ENCODE measurements around the gene PRKN.

DNA sequence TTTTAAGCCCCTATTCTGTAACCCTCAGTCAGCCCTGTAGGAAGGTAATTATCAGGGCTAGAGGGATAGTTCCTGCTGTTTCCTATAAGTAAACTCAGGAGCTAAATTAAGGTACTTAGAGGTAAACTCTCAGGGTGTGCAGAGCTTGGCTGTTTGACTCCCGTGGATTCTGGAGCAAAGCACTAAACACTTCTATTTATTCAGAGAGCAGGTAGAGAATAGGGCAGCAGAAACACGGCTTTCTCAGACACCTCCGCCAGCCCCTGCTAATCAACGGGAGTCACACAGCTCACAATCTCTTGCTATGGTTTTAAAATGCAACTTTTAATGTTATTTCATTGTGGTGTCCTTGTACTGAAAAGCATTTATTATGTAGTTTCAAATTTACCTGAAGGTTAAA, 21.8 kb downstream of the PRKN start:
- no peak for TF ChIP-seq POLR2A (IDR thresholded peaks at IDR 0.05; ENCODE audit: extremely low read depth, insufficient read length)
- TF ChIP-seq, protein P1, sequence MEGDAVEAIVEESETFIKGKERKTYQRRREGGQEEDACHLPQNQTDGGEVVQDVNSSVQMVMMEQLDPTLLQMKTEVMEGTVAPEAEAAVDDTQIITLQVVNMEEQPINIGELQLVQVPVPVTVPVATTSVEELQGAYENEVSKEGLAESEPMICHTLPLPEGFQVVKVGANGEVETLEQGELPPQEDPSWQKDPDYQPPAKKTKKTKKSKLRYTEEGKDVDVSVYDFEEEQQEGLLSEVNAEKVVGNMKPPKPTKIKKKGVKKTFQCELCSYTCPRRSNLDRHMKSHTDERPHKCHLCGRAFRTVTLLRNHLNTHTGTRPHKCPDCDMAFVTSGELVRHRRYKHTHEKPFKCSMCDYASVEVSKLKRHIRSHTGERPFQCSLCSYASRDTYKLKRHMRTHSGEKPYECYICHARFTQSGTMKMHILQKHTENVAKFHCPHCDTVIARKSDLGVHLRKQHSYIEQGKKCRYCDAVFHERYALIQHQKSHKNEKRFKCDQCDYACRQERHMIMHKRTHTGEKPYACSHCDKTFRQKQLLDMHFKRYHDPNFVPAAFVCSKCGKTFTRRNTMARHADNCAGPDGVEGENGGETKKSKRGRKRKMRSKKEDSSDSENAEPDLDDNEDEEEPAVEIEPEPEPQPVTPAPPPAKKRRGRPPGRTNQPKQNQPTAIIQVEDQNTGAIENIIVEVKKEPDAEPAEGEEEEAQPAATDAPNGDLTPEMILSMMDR (IDR thresholded peaks at IDR 0.05; ENCODE audit: low read depth, low read length) = no peak
- TF ChIP-seq, protein P2, sequence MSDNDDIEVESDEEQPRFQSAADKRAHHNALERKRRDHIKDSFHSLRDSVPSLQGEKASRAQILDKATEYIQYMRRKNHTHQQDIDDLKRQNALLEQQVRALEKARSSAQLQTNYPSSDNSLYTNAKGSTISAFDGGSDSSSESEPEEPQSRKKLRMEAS (IDR thresholded peaks at IDR 0.05; ENCODE audit: low read depth, low read length) = no peak
- no peak for TF ChIP-seq MYC (IDR thresholded peaks at IDR 0.05; ENCODE audit: low read depth, low read length)
